Measurements from ENCODE around the gene LDLRAD3.

- TF ChIP-seq EP300 (IDR thresholded peaks at IDR 0.05) (no peak), POLR2AphosphoS5 (IDR thresholded peaks at IDR 0.05) (no peak)
Observed at GRCh38 chr11:36237391-36237790, 293.5 kb downstream of the LDLRAD3 start.

Data from suprapubic skin (tissue), 4 donors.